NCI-H146 treated with DMSO at 0.1 percent for 48 hours (cell line): ENCODE measurements around the gene TBPL2.
"Not testable (repeated sequence)": the region's sequence is repeated elsewhere in the genome, so short reads cannot be mapped to it uniquely, and the experiment has no call there.

Source experiments
- DNase-seq: peaks from one replicate; lab custom pipeline; 2025; ENCODE audit not compliant: unreplicated experiment; lab: John Stamatoyannopoulos, UW

TBPL2 gene

DNA sequence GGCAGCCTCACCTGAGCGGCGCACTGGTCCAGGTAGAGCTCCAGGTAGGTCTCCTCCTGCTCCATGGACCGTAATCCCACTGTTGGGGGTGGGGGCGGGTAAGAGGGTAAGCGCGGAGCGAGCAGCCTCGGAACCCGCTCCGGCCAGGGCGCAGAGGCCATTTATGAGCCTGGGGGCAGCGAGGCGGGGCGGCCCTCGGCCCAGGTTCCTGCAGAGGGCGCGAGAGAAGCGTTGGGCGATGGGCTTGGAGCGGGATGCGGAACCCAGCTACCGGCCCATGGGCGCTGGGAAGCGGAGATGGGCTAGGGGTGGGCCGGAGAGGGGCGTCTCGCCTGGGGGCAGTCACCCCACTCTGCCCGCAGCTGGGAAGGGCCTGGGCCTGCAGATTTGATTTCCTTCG is at the start of gene TBPL2:
Gene TBPL2 (minus strand): TSS at position 232 of the 400 bp plus-strand sequence. CDS start 167 bp downstream, at position 65.
- no peak for DNase-seq

DNA sequence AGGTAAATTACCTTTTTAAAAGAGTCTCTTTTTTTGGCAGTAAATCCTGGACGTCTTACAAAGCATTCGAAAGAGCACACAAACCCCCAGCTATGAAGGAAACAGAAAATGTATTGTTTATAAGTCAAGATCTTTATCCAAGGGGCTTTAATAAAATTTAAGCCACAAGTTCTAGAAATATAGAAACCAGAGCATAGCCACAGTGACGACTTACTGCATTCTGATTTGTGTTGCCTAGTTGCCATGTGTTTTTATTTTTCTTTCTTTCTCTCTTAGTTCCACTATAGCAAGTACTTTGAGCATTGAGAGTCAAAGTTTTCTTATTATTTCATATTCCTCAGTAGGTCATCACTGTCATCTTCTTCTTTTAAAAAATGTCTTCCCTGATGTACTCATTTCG is 47.8 kb upstream of the TBPL2 start:
- DNase-seq: no peak

DNA sequence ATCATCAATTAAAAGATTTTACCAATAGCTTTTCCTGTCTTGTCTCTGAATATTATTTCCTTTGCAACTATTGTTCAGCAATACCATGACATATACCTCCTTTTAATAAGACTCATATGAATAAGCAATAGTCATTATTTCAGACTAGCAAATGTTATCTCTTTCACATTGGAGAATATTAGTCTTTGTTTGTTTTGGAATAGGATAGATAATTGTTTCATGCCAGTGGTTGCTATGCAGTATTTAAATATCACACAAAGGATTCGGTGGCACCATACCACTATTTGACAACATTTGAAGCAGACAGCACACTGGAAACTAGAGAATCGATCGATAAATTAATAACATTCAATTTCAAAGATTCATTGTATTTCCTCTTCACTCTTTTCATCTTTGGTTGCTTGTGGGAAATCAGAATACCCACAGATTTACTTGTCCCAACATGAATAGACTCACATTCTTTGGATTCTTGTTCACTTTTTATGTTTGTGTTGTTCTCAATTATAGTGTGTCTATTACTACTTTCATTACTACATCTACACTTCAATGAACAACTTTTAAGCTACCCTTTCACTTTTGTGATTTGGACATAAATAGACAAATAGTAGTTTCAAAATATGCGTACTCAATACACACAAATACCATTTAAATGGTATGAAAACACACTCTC is 42.7 kb upstream of the TBPL2 start:
- DNase-seq: peak; percentile 11

DNA sequence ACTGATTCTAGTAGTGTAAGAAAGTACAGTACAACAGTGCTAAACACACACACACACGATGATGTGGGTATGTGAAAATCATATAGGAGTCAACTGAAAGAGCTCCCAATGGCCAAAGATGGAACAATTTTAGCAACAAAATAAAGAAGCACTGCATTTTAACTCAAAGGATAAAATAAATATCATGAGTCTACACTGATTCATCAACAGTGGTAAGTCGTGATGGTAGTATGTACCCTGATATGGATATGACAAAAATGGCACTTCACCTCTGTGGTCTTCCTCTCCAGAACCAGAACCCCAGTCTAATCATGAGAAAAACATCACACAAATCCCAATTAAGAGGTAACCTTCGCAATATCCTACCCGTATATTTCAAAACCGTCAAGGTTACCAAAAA is 41.4 kb upstream of the TBPL2 start:
- no peak for DNase-seq

DNA sequence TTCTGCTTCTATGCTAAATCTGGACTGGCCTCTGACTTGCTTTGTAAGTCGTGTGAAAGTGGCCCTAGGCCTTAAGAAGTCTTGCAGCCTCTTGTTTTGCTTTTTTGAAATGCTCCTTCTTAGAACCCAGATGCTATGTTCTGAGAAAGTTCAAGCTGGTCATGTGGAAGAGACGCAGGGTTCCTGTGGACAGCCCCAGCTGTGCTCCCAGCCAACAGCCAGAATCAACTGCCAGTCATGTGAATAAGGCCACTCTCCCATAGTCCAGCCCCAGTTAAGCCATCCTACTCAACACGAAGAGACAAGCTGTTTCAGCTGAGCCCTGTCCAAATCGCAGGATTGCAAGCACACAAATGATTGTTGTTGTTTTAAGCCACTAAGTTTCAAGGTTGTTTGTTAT is 37.3 kb upstream of the TBPL2 start:
- DNase-seq: no peak

DNA sequence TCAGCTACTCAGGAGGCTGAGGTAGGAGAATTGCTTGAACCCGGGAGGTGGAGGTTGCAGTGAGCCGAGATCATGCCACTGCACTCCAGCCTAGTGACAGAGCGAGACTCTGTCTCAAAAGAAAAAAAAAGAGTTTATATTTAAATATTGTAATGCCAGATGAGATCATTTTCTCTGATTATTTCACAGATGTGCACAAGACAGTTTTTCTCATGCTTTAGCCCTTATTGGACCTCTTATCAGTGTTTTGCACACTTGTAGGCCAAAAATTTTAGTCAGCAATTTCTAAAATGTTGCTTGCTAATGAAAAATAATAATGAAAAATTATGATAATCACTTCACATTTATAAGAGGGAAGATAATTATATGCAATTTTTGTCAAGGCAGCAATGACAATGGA is 36.0 kb upstream of the TBPL2 start:
- not testable (repeated sequence) for DNase-seq

DNA sequence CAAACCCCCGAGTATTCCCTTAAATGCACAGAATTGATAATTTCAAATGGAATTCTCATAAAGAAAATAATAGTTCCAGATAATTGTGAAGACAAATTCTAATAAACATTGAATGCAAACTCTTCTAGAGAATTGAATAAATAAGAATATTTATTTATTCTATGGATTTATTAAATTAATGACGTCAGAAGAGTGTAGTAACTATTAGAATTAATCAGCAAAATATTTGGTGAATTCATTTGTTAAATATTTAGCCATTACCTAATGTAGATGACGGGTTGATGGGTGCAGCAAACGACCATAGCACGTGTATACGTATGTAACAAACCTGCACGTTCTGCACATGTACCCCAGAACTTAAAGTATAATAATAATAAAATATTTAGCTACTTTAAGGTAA is 33.4 kb upstream of the TBPL2 start:
- DNase-seq: no peak

DNA sequence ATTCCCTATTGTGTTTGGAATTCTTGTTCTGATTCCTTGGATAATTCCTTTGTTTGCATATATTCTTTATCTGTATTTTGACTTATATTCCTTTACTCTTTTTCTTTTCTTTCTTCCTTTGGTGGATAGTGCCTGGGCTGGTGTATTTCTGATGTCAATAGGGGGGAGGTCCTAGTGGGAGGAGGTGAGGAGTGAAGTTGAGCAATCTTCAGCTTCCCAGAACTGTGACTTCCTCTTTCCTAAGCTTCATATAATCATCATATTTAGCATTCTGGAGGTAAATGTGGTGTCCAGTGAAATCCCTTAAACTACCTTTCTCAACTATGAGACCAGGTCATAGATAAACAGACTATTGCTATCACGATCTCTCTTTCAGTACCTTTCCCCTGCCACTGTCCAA is 29.6 kb upstream of the TBPL2 start:
- no peak for DNase-seq

DNA sequence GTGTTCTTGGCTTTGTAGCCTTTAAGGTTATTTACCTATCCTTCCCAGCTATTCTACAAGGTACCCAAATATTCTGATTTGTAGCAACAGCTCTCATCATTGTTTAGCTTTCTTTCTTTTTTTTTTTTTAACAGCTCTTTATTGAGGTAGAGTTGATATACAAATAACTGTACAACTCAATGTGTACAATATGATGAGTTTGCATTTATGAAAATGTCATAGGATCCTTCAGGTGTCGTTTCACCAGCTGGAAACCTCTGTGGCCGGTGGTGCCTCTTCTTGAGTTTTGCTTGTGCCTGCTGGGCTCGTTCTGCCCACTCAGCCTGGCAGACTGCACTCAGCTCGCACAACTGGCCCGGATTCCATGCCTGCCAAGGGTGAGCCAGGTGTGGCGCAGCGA is 26.9 kb upstream of the TBPL2 start:
- DNase-seq: no peak

DNA sequence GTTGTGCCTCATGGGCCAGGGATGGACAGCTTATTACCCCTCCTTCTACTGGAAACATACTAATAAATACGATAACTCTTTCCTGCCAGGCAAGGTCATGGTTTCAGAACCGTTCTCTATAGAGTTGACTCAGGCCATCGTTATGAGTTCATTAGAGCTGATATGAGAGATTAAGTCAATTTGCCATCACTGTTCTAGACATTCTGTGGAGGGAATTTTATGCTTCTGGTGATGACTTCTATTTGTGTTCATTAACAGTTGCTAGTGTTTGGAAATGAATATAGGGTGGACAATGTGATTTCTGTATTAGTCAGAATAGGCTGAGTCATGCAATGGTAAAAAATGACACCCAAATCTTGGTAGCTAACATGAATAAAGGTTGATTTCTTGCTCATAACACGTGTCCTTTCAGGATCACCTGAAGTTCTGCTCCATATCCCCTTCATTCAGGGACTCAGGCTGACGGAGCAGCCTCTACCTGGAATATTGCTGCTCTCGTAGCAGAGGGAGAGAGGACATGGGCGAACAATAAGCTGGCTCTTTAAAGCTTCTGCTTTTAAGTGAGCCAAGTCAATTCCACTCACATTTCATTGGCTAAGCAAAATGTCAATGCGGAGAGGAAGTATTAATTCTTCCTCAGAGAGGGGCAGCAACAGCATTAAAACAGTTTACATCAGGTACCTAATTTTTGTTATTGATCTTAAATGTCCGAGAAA is 18.5 kb upstream of the TBPL2 start:
- no peak for DNase-seq

DNA sequence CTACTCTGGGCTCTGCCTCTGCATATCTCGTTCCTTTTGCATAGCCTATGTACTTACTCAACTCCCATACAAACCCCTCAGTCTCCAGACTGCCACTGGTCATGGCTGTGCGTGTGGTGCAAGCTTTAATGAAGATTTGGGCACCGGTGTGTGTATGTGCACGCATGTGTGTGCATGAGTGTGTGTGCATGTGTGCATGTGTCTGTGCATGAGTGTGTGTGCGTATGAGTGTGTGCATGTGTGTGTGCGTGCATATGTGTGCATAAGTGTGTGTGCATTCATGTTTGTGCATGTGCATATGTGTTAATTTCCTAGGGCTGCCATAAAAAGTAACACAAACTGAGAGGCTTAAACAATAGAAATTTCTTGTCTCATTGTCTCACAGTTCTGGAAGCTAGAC is 17.1 kb upstream of the TBPL2 start:
- no peak for DNase-seq

DNA sequence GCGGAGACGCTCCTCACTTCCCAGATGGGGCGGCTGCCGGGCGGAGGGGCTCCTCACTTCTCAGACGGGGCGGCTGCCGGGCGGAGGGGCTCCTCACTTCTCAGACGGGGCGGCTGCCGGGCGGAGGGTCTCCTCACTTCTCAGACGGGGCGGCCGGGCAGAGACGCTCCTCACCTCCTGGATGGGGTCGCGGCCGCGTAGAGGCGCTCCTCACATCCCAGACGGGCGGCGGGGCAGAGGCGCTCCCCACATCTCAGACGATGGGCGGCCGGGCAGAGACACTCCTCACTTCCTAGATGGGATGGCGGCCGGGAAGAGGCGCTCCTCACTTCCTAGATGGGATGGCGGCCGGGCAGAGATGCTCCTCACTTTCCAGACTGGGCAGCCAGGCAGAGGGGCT is 16.0 kb upstream of the TBPL2 start:
- not testable (repeated sequence) for DNase-seq

DNA sequence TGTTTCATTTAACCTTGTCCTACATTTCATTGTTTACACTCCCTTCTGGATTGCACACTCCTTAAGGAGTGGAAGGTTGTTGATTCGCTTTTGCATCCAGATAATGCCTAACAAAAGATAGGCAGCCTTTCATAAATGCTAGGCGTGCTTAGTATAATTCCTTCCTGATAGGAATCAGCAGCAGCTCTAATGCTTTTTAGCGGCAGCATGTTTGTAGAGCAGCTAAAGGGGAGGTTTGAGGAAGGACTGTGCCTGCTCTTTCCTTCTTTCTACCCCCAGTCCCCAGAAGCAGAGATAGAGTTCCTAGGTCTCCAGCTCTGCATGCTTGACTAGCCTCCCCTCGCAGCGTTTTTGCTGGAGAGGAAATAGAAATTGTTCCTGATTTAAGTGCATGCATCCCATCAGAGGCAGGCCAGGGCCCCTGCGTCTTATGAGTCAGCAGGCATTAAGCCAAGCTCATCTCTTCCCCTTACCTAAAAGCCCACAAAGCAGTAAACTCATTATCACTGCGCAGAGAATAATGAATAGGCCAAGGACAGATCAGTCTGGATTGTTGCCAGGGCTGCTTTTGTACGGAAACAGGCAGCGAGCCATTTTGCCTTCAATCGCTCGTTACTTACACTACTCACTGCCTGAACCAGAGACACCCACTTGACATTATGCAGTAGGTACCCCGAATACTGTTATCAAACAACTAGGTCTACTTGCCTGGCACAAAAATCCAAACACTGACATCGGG is 14.0 kb upstream of the TBPL2 start:
- peak; percentile 65 for DNase-seq

DNA sequence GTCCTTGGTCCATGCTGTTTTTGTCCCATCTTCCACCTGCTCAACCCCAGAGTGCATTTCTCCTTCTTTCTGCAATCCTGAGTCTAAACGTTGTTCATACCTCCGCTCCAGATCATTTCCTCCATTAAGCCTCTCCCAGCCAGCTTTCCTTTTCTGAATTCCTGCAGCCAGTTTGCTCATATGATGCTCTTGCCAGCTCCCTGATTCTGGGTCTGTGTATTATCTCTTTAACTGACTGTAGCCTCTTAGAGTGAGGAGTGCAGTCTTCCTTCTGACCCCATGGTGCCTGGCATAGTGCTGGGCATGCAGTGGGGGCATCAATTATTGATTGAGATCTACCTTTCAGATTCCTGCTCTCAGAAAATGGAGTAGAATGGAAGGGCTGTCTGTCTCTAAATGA is 11.5 kb upstream of the TBPL2 start:
- no peak for DNase-seq

DNA sequence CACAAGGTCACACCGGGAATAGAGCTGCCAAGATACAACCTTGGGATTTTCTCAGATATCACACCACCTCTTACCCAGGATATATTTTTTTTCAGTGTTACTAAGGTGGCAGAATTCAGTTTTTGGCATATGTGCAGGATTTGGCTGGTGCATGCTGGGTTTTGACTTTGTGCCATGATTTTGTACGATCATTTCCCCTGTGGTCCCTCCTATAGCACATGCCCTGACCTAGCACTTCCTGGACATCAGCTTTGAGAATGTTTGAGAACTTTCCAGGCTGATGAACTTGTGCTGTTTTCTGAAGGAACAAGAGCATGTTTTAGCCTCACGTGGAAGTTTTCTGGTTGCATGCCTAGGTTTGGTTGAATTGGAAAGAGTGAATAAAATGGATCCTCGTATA is 11.0 kb upstream of the TBPL2 start:
- DNase-seq: no peak

DNA sequence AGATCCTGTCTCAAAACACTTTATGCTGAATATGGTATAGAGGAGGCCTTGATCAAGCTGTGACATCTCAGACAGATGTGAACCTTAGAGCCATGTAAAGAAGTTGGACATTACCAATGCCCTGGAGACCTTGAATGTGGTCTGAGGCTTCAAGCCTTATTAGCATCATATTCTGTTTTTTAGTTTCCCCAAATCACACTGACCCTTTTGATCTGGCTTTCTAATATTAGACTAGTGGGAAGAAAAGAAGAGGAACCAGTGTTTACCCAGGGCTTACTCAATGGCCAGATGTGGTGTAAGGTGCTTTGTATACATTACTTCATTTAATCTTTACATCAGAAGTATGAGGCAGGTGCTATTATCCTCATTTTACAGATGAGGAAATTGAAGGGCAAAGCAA is 10.6 kb upstream of the TBPL2 start:
- no peak for DNase-seq

DNA sequence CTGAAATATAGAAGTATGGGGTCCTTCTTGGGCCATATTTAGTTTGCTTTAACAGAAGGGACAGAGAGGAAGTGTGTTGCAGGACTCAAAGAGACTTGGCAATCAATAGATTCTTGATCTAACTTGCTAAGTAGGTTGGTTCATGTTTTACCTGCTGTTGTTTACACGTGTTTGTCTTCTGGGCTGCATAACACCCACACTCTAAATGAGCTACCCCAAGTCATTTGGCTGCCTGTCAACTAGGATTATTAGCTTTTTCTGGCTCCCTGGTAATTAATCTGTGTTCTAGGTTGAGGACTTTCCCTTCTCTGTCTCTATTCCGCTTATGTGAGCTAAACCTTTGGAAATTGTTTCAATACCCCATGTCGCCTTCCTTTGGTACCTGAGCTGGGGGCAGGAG is 10.1 kb upstream of the TBPL2 start:
- no peak for DNase-seq

DNA sequence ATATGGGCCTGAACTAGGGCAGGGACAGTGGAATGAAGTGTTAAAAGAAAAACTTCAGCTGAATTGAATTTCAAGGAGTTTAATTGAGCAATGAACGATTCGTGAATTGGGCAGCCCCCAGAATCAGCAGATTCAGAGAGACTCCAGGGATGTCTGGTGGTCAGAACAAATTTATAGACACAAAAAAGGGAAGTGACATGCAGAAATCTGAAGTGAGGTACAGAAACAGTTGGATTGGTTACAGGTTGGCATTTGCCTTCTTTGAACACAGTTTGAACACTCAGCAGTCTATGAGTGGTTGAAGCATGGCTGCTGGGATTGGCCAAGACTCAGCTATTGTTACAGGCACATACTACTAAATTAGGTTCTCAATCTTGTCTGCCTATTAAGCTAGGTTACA is 9.7 kb upstream of the TBPL2 start:
- DNase-seq: no peak

DNA sequence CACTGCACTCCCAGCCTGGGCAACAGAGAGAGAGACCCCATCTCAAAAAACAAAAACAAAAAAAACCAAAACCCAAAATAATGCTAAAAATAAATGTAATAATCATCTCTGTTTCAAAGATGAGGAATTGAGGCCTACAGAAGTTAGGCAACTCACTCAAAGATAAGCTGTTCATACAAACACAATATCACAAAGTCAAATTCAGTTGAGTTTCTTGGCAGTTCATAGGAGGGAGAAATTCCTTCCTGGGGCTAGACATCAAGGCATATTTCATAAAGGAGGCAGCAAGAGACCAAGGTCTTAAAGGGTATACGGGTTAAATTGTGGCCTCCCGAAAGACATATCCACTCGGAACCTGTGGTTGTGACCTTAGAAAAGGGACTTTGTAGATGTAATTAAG is 8.7 kb upstream of the TBPL2 start:
- no peak for DNase-seq

DNA sequence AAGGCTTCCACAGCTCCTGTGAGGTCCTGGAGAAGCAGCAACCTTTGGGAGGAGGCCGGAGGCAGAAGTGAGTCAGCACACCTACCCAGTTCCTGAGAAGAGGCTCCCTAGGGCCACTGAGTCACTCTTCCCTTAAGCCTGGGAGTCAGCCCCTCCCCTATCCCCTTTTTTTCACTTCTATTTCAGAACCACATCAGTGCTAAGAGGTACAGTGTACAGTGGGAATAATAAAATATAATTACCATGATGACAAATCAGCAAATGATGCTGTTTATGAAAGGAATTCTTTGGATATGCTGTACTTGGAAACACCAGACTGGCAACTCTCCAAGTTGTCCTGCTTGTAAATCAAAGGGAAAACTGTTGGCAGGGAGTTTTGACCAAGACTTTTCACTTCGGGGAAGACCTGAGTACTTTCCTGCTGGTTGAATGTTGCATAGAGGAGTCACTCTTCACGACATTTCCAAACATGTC is 7.8 kb upstream of the TBPL2 start:
- DNase-seq: no peak

DNA sequence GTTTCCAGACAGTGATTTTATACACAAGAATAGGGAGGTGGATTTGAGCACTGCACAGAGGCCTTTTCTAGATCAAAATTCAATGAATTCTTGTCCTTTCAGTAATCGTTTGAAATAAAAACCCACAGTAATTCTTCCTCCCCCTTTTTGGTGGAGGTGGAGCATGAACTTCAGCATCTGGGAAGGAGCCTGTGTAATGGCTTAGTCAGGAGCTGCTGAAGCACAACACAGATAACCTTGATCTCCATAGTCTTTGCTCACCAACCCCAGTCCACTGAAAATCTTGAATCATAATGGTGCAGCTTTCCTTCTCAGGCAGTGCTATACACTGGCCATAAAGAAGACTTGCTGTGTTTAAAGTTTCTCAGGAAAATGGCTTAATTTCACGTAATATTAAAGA is 6.4 kb upstream of the TBPL2 start:
- DNase-seq: no peak

DNA sequence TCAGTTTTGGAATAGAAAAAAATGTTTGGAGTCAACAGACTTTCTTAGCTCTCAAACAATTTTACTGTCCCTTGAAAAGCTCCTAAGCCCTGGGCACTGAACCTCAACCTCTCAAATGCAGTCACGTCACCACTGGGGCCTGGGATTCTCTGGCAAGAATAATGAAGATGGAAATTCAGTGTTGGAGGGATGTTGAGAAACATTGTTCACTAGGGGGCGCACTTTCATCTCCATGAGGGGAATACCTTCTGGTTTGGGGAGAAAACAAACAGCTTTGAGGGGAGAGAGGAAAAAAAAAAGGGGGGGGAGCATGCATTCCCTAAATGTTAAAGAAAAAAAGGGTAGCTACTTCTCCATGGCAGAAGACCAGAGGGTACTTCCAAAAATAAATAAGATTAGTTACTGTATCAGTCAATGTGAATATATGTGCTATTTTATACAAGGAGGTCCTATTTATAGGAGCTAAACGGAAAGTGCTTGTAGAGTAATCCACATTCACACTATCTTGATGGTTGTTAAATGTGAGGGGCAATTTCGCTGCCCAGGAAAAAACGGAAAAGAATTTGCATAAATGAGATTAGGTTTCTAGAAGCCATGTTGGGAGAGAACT is 5.8 kb upstream of the TBPL2 start:
- peak; percentile 37 for DNase-seq
